Urinary bladder (tissue), 4 donors: ENCODE data around the gene FBL. TPM values are rescaled to one million over a fixed set of nuclear protein-coding genes. Genes with fewer than 3 reads are reported as not detected.
"Not testable (repeated sequence)": the region's sequence is repeated elsewhere in the genome, so short reads cannot be mapped to it uniquely, and the experiment has no call there.

ENCODE experiments used
- DNase-seq: peaks from one replicate; pipeline ENCODE4 v3.0.0-alpha.2; 2015; ENCODE audit errors: extremely low spot score
- H3K27ac ChIP-seq: one replicate; pipeline ENCODE4 v1.5.1; 2013; ENCODE audit warnings: low read depth, mild to moderate bottlenecking, moderate library complexity
- H3K36me3 ChIP-seq: one replicate; pipeline ENCODE4 v1.6.1; 2013; ENCODE audit warnings: mild to moderate bottlenecking, moderate library complexity; ENCODE audit not compliant: insufficient read depth
- H3K4me1 ChIP-seq: one replicate; pipeline ENCODE4 v1.6.1; 2013; ENCODE audit warnings: mild to moderate bottlenecking, moderate library complexity; ENCODE audit not compliant: insufficient read depth
- H3K4me3 ChIP-seq: one replicate; pipeline ENCODE4 v1.5.1; 2013; ENCODE audit warnings: low read depth, low read length
- WGBS: extraction: QIAGEN DNeasy Blood & Tissue Kit; methylation state at CpG from one replicate; pipeline ENCODE4 v1.1.7; 2013; 5-methylcytosine and 5-hydroxymethylcytosine counted together
- polyA plus RNA-seq: library from polyadenylated mRNA; stranded (reverse); fragments of 200-250 nt; gene quantifications from one replicate; pipeline ENCODE4 v1.2.3, GENCODE V29; 2013
- total RNA-seq: library from RNA; depleted of rRNA; stranded (reverse); fragments of >200 nt; gene quantifications from one replicate; pipeline ENCODE4 v1.2.3, GENCODE V29; 2014
- donor health status: healthy with polysubstance abuse.
- donor health status: healthy.

Gene FBL
- total and polyA plus RNA-seq, 2 donors = 146 to 281 TPM

GRCh38 chr19:39882645-39883044, 36.5 kb upstream of the FBL start:
- H3K4me3 ChIP-seq = not testable (repeated sequence)
- WGBS = 91% methylated on average over 6 of the region's 10 CpGs

GRCh38 chr19:39881495-39882110, 35.4 kb upstream of the FBL start:
- H3K4me3 ChIP-seq, H3K36me3 ChIP-seq, DNase-seq, H3K27ac ChIP-seq, H3K4me1 ChIP-seq: not testable (repeated sequence)
- 12% methylated on average over 15 of the region's 15 CpGs for WGBS

More at GRCh38 chr19:39882645-39883044, 36.5 kb upstream of the FBL start:
- not testable (repeated sequence) for H3K27ac ChIP-seq, H3K4me1 ChIP-seq, DNase-seq, H3K36me3 ChIP-seq

- H3K27ac ChIP-seq, H3K36me3 ChIP-seq, H3K4me3 ChIP-seq, DNase-seq, H3K4me1 ChIP-seq: not testable (repeated sequence)
- WGBS = 88% methylated on average over 4 of the region's 5 CpGs
Measured at GRCh38 chr19:39880241-39880640, 34.1 kb upstream of the FBL start.

GRCh38 chr19:39879796-39880195, 33.6 kb upstream of the FBL start:
- DNase-seq, H3K36me3 ChIP-seq: not testable (repeated sequence)
- WGBS = 98% methylated on average over 2 of the region's 8 CpGs

DNA sequence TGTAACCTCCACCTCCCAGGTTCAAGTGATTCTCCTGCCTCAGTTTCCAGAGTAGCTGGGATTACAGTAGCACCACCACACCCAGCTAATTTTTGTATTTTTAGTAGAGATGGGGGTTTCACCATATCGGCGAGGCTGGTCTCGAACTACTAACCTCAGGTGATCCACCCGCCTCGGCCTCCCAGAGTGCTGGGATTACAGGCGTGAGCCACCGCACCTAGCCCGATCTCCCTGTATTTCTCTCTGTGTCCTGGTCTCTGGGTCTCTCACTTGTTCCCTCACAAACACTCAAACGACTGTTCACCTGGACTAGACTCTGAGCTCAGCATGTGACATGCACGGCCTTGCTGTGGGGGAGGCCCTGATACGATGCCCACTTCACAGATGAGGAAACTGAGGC, 32.7 kb upstream of the FBL start:
- H3K27ac ChIP-seq, DNase-seq, H3K36me3 ChIP-seq, H3K4me3 ChIP-seq, H3K4me1 ChIP-seq: not testable (repeated sequence)
- 86% methylated on average over 11 of the region's 11 CpGs for WGBS

More at GRCh38 chr19:39879796-39880195, 33.6 kb upstream of the FBL start:
- not testable (repeated sequence) for H3K4me1 ChIP-seq, H3K27ac ChIP-seq, H3K4me3 ChIP-seq

GRCh38 chr19:39878398-39878797, 32.2 kb upstream of the FBL start:
- no peak overlapping the region for H3K4me3 ChIP-seq

GRCh38 chr19:39877982-39878381, 31.8 kb upstream of the FBL start:
- not testable (repeated sequence) for H3K4me1 ChIP-seq, H3K36me3 ChIP-seq, DNase-seq, H3K27ac ChIP-seq, H3K4me3 ChIP-seq
- WGBS = 79% methylated on average over 15 of the region's 17 CpGs

More at GRCh38 chr19:39878398-39878797, 32.2 kb upstream of the FBL start:
- Histone ChIP-seq H3K4me1 (no peaks in the 10 kb centered on the region), H3K27ac (no peak overlapping the region), H3K36me3 (no peaks in the 10 kb centered on the region)
- DNase-seq = no peak
- WGBS = 90% methylated on average over 1 of the region's 1 CpG

- WGBS = 70% methylated on average over 14 of the region's 14 CpGs
- DNase-seq, H3K4me1 ChIP-seq: not testable (repeated sequence)
Measured at GRCh38 chr19:39877488-39877887, 31.3 kb upstream of the FBL start.

DNA sequence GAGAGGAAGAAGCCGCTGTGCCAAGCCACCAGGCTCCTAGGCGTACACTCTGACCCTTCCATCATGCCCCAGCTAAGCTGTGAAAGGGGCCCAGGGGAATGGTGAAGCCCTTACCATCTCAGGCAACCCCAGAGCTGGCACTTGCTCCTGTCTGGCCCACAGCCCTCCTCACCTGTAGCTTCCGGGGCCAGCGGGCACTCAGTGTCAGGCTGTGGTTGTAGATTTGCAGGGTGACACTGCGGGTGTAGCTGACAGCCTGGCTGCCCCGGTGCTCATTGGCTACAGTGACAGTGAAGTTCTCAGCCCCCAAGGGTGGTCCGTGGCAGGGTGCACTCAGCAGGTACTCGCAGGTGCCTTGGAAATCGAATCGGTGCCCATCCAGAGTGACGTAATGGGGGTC, 30.3 kb upstream of the FBL start:
- H3K27ac ChIP-seq, DNase-seq, H3K36me3 ChIP-seq, H3K4me3 ChIP-seq, H3K4me1 ChIP-seq: not testable (repeated sequence)
- 97% methylated on average over 2 of the region's 11 CpGs for WGBS

More at GRCh38 chr19:39877488-39877887, 31.3 kb upstream of the FBL start:
- H3K36me3 ChIP-seq, H3K27ac ChIP-seq, H3K4me3 ChIP-seq: not testable (repeated sequence)

DNA sequence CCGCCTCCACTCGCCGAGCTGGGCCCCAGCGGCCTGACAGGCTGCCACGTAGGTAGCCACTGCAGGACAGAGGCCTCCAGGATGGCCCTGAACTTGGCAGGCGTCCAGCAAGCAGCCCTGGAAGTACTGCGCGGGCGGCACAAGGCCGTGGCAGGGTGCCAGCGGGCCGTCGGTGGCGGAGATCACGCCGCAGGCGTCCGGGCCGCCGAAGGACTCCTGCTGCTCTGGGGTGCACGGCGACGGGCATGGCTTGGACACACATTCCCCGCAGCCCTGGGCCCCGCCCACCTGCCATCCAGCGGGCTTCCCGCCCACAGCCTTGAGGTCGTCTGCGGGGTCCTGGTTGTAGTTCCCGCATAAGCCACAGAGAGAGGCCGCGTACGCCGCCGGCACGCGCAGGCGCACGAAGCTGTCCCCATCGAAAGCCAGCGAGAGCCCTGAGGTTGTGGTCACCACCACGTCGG, 29.3 kb upstream of the FBL start:
- H3K4me3 ChIP-seq, H3K36me3 ChIP-seq, DNase-seq, H3K27ac ChIP-seq, H3K4me1 ChIP-seq: not testable (repeated sequence)
- 38% methylated on average over 43 of the region's 43 CpGs for WGBS

DNA sequence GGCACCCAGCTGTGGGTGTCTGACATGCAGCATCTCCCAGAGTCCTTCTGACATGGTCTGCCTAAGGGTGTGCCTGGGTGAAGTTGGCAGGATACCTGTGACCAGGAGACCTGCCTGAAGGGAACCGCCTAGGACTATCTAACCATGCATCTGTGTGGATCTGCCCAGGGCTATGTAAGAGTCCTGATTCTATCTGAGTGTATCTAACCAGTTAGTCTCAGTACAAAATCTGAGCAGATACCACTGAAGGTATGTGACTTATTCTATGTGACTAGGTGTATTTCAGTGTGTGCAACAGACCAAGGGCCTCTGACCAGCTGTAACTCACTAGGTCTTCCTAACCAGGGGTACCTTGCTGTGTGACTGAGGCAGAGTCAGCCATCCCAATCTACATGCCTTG, 28.2 kb upstream of the FBL start:
- no peak for DNase-seq
- no peaks in the 10 kb centered on the region for H3K4me1 ChIP-seq
- H3K36me3 ChIP-seq = no peaks in the 10 kb centered on the region
- H3K27ac ChIP-seq = no peak overlapping the region
- WGBS = 83% methylated on average over 1 of the region's 1 CpG
- no peak overlapping the region for H3K4me3 ChIP-seq

GRCh38 chr19:39873385-39873784, 27.2 kb upstream of the FBL start:
- no peak for DNase-seq
- 95% methylated on average over 20 of the region's 20 CpGs for WGBS
- H3K27ac ChIP-seq = no peak overlapping the region

DNA sequence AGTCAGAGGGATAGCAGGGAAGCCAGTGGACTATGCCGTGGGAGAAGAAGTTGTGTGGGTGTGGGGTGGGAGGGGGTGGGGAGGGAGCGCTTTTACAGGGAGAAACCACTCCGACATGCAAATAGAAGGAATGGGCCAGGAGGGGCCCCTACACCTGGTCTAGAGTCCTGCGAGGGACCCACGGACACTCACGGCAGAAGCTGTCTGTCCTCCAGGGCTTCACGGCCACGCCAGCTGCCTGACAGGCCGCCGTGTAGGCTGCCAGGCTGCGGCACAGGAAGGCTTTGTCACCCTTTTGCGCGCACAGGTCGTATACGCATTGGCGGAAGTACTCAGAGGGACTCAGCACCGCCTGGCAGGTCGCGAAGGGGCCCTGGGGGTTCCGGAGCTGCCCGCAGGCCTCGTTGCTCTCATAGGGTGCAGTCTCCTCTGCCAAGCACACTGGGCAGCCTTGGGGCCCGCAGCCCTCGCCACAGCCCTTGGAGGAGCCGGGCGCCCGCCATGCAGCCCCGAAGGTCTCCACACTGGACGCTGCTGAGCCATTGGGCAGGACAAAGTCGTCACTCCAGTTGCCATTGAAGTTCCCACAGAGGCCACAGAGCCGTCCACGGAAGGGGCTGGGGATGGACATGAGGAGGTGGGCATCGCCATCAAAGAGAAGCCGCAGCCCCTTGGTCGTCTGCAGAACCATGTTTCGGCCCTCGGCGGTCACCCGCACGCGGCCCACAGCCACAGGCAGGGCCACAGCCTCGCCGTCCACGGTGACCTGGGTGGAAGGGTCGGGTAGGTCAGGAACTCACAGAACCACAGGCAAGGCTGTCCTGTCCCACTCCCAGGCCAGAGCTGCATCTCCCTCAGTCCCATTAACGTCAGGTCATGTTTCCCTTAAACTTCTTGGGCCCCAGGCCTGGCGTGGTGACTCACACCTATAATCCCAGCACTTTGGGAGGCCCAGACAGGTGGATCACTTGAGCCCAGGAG, 26.0 kb upstream of the FBL start:
- no peak overlapping the region for H3K4me3 ChIP-seq
- H3K27ac ChIP-seq = no peak overlapping the region
- WGBS = 88% methylated on average over 47 of the region's 47 CpGs
- H3K36me3 ChIP-seq = no peaks in the 10 kb centered on the region
- no peak for DNase-seq
- no peaks in the 10 kb centered on the region for H3K4me1 ChIP-seq

More at GRCh38 chr19:39873385-39873784, 27.2 kb upstream of the FBL start:
- Histone ChIP-seq H3K4me3 (no peak overlapping the region), H3K36me3 (no peaks in the 10 kb centered on the region), H3K4me1 (no peaks in the 10 kb centered on the region)

DNA sequence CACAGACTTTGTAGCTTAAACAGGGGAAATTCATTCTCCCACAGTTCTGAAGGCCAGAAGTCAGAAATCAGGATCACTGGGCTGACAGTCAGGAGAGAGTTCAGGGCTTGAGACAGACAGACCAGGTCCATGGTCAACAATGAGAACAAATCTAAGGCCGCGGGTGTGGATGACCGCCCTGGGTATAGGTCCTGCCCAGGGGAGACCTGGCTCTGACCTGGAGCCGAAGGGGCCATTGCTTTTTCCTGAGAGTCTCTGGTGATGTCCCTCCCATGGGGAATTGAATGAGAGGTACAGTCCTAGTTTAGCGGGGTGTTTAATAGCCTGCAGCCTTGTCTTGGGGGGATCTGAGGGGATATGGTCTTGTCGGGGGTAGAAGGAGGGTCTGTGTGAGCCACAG, 25.2 kb upstream of the FBL start:
- no peak overlapping the region for H3K27ac ChIP-seq
- no peaks in the 10 kb centered on the region for H3K36me3 ChIP-seq
- 95% methylated on average over 6 of the region's 6 CpGs for WGBS
- no peak overlapping the region for H3K4me3 ChIP-seq
- no peak for DNase-seq
- H3K4me1 ChIP-seq = no peaks in the 10 kb centered on the region
